GM21717 (cell line): ENCODE data around the gene GJC3.
"Not testable (repeated sequence)": the region's sequence is repeated elsewhere in the genome, so short reads cannot be mapped to it uniquely, and the experiment has no call there.

ENCODE experiments used
- ATAC-seq: cut with Tn5 transposase; IDR thresholded peaks from one replicate; pipeline ENCODE4 v1.9.1; 2021; ENCODE audit warnings: mild to moderate bottlenecking, moderate library complexity; ENCODE audit not compliant: unreplicated experiment

The GJC3 gene

DNA sequence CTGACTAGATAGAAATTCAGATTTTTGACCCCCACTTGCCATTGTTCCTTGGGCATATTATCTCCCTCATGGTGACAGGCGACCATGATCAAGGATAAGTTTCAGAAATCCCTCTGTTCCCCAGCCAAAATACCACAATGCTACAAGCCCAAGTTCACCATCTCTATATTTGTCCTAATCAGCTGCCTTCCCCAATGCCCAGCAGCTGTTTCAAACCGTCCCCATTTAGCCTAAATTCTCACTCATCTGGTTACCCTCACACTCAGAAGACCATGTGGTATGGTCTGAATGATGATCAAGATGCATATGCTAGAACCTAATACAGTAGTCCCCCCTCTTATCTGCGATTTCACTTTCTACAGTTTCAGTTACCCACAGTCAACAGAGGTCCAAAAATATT lies 956 bp upstream of the GJC3 start:
- no peak for ATAC-seq

DNA sequence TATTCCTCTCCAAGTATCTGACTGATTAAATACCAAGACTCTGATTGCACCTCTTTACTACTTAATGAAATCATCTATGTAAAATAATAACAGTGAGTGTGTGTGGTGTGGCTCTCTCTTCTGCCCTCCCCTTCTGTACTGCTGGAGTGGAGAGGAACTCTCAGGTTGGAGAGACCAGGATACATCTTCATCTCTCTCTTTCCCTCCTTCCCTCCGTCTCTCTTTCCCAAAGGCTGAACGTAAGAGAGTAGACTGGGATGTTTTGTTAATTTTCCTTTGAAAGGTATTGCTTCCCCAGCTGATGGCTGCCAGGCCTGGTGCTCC lies 272 bp upstream of the GJC3 start:
- ATAC-seq: no peak

DNA sequence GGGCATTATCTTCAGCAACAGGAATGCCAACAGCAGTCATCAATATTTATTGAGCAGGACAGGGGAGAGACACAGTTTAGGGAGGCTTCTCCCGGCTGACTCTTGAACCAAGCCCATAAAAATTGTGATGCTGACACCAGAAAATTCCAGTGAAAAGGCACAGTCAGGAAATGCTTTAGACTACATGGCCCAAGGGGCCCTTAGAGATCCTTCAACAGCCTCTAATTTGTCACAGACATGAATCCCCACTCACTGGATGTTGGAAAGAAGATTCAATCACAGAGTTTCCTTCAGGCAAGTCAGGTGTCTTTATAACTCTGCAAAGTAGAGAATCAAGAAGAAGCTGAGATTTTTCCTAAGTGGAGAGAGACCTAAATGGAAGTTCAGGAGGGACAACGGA lies 1.2 kb downstream of the GJC3 start:
- no peak for ATAC-seq

DNA sequence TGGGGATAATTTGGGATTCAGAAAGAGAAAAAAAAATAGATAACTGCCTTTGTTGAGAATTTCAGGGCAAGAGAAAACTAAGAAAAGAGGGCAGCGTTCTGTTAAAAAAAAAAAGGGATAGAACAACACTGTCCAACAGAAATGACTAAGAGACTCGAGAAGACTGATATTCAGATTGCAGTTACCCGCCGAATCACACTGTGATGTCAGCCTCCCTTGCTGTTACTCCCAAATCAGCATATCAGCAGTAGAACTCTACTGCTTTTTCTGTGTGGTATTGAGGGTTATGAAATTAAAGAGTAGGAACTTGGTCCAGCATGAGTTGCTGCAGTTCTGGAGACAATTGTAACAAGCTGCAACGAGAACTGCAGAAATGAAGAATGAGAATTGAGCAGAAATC lies 1.9 kb downstream of the GJC3 start:
- no peak for ATAC-seq

DNA sequence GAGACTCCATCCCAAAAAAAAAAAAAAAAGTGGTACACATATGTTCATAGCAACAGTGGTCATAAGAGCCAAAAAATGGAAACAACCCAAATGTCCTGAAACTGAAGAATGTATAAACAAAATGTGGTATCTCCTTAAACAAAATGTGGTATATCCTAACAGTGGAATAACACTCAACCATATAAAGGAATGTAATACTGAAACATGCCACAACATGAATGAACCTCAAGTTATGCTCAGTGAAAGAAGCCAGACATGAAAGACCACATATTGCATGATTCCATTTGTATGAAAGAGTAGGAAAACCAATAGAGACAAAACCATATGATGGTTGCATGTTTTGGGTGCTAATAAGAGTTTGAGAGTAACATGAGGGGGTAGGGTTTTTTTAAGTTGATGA lies 3.1 kb downstream of the GJC3 start:
- no peak for ATAC-seq

DNA sequence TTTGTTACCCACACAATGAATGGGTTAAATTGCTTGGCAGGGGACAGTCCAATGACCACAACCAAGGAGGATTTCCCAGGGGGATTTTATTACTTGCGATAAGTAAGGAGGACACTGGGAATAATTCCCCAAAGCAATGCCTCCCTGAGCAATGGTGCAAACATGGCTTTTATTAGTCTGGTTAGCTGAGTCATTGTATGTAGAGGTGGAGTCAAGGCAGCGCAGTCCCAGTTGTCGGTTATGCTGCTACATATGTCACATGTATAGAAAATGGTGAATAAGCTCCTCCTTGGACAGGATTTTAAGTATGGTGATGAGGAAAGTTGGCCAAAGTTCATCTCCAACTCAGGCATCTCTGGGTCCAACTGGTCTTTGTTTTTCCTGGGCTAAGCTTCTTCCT lies 6.2 kb downstream of the GJC3 start:
- no peak for ATAC-seq

DNA sequence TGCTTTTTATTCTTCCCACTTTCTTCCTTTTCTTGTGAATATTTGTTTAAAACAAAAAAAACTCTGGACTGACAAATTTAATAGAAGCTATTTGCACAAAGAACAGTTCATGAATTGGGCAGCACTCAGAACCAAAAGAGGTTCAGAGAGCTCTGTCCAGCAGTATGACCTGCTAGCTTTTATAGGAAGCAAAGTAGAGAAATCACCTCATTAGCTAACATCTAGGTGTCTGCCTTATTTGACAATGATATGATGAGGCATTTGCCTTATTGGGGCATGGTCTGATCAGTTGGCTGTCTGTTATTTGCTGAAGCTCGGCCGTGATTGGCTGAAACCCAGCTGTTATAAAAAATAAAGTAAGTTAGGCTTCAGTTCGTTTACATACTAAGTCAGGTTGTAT lies 9.3 kb downstream of the GJC3 start:
- ATAC-seq: no peak

DNA sequence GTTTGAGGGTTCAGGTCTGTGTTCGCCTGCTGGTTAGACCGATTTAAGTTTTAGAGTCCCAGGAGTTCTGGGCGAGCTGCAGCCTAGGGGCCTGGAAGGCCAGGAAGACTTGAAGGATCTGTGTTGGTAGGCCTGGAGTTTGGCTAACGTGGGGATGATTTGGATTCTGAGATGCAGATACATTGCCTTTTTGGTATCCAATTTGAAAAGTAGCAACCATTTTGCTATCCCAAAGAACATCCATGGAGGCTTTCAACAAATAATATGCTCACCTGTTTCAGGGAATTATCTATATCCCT lies 9.7 kb downstream of the GJC3 start:
- ATAC-seq: no peak

DNA sequence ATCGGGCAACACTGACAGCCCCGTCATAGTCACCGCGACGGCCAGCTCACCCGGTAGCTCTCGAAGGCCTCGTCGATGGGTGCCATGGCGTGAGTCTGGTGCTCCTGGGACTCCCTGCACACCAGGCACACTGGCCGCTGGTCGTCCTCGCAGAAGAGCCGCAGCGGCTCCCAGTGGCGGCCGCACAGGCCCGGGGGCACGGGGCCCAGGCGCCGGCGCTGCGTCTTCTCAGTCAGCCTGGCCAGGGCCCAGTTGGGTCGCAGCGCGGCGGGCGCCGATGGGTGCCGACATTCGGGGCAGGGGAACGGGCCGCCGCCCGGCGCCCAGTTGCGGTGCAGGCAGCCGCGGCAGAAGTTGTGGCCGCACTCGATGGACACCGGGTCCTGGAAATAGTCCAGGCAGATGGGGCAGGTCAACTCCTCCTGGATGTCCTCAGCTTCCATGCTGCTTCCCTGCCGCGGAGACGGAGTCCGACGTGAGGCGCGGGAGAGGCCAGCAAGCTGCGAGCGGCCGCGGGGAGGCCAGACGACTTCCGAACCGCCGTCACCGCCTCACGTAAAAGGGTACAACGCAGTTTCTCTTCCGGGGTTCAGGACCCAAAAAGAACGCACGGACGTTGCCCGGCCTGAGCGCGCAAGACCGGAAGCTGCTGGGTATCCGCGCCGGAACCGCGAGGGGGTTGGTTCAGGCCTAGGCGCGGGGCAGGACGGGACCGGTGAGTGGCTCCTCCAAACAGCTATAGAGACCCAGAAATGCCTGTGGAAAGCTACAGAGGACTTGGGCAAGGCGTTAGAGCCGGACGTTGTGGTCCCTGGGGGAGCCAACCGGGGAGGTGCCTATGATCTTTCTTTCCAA lies 10.2 kb downstream of the GJC3 start, which contains the start of gene TRIM4:
TRIM4 (minus strand) TSS at position 572 of the 855 bp plus-strand sequence; CDS start at position 443, 129 bp downstream.
- peak; percentile 93 for ATAC-seq

DNA sequence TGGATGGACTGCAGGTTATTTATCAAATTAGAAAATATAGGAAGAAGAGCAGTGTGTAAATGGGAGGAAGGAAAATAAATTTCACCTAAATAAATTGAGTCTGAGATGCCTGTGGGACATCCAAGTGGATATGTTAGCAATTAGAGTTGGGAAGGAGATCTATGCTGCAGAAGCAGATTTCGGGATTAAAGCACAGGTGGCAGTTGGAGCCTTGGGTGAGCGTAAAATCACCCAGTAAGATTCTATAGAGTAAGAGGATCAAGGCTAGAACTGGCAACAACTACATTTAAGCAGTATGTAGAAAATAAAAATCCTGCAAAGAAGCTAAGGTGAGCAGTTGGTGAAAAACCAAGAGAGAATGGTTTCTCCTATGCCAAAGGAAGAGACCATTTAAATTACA lies 18.4 kb downstream of the GJC3 start:
- no peak for ATAC-seq

DNA sequence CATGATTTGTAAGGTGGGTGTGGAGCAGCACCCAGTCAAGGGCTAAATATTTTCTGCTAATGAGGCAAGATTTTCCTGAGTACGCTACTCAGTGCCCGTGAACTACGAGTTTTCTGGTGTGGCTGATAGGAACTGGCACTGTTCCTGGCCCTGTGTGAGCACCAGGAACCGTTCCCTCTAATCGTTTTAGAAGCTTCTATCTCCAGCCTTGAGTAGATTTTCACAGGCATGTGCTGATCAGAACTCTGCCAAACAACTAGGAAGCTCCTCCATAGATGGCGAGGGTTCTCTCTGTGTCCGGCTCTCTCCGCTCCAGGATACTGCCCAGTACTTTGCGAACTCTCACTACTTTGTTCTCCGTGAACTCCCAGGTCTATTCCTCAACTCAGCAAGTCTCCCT lies 27.8 kb downstream of the GJC3 start:
- ATAC-seq: no peak

DNA sequence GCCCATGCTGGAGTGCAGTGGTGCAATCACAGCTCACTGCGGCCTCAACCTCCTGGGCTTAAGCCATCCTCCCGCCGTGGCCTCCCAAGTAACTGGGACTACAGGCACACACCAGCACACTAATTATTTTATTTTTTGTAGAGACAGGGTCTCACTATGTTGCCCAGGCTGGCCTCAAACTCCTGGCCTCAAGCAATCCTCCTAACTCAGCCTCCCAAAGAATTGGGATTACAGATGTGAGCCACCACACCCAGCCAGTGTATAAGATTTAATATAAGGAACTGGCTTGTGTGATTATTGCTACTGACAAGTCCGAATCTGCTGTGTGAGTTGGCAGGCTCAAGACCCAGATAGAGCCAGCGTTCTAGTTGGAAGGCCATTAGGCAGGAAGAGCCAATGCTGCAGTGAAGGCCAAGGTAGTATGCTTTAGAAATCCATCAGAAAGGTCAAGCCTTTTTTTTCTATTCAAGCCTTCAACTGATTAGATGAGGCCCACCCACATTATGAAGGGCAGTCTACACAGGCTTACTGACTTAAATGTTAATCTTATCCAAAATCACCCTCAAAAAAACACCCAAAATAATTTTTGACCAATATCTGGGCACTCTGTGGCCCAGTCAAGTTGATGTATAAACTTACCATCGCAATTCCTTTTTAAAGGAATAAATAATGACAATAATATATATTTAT lies 29.4 kb downstream of the GJC3 start:
- ATAC-seq: no peak

DNA sequence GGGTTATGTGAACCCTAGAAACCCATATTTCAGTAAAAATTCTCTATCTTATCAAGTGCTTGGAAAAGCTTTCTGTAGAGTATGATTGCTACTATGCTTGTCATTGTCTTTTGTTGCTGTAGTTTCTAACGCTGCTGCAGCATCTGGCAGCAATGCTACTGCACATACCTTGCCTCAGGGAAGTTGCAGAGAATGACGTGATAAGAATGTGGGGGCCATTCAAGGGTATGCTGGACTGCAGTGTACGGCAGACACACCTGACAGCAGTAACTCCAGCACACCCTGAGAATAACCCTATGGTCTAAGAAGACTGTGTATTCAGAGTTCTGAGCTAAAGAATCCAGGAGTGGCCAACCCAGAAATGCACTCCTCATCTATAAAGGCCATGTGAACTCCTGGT lies 30.6 kb downstream of the GJC3 start:
- no peak for ATAC-seq

DNA sequence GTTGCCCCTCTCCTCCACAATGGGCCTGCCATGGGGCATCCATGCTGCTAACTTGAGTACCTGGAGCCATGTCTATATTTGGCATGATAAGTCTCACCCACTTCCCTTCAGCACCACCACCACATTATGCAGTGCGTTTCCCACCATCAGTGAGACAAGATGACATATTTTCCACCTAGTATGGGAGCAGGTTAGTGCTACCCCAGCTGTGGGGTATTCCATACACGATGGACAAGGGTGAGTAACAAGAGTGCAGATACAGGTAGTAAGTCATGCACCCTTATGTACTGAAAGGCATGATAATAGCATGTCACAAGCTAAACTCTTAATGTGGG lies 31.4 kb downstream of the GJC3 start:
- no peak for ATAC-seq

DNA sequence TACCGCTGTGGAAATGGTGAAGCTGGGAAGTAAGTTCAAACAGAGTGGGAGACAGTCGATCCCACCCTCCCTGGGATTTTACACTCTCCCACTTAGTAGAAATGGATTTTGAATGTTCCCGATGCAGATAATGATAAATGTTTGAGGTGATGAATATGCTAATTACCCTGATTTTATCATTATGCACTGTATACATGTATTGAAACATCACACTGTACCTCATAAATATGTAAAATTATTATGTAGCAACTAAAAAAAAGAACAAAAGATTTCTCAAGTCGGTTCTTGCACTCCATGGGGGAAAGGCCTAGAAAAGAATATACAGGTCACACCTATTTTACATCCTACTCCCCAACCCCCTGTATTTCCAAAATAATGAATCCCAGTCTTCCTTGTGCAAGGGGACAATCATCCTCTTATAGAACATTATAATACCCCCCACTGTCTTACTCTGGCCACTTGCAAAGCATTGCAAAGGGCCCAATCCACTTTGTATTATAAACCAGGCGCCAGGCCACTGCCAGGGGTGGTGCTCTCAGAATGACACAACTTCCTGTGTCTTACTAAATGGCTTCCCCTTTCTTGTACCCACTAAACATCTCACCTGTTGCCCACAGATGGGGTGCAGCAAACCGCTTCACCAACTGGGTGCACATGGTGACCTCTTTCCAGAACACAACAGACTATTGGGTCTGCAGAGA lies 31.9 kb downstream of the GJC3 start:
- ATAC-seq: no peak

DNA sequence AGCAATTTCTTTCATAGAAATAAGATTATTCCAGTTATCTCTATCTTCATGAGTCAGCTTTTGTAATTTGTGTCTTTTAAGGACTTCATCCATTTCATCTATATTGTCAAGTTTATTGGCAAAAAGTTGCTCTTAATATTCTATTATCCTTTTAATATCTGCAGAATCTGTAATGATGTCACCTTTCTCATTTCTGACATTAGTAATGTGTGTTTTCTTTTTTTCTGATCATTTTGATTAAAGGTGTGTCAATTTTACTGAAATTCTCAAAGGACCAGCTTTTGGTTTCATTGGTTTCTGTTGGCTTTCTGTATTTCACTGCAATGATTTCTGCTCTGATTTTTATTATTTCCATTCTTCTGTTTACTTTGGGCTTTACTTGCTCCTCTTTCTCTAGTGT lies 34.7 kb downstream of the GJC3 start:
- no peak for ATAC-seq

DNA sequence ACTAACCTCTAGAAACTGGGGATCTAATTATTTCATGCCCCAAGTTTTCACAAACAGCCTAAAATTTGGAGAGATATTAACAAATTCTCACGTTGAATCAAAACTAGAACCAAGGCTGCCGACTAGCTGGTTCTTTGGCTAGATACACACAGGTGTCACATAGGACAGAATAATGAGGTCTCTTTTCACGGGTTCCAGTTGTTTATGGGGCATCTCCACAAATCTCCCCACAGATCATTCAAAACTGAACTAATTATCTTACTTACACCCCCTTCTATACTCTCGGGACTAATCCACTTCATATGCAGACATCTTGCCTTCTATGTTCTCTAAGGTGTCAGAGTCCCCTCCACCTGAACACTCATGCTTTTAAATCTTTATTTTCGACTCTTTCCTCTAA lies 36.1 kb downstream of the GJC3 start:
- ATAC-seq: no peak

DNA sequence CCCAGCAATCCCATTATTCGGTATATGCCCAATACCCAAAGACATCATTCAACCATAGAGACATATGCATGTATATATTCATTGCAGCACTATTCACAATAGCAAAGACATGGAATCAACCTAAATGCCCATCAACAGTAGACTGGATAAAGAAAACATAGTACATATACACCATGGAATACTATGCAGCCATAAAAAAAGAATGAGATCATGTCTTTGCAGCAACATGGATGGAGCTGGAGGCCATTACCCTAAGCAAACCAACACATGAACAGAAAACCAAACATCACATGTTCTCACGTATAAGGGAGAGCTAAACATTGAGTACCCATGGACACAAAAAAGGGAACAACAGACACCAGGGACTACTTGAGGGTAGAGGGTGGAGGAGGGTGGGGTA lies 39.1 kb downstream of the GJC3 start:
- not testable (repeated sequence) for ATAC-seq

DNA sequence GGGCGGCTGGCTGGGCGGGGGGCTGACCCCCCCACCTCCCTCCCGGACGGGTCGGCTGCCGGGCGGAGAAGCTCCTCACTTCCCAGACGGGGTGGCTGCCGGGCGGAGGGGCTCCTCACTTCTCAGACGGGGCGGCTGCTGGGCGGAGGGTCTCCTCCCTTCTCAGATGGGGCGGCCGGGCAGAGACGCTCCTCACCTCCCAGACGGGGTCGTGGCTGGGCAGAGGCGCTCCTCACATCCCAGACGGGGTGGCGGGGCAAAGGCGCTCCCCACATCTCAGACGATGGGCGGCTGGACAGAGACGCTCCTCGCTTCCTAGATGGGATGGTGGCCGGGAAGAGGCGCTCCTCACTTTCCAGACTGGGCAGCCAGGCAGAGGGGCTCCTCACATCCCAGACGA lies 41.1 kb downstream of the GJC3 start:
- ATAC-seq: not testable (repeated sequence)

DNA sequence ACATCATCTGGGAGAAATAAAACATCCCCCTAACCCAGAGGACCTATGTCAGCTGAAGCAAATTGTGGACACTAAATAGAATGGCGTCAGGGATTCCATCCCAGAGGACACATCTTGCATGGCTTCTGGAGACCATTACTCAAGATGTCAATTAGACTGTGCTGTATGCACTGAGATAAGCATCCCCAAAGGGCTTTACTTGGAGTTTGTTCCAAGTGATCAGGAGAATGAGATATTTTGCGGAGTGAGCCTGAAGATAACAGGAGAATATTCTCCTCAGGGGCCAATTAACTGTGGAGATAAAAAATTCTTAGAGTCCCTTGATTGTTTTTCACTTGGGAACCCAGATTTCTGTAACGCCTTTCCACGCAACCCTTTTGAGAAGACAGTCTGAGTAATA lies 48.0 kb downstream of the GJC3 start:
- no peak for ATAC-seq

DNA sequence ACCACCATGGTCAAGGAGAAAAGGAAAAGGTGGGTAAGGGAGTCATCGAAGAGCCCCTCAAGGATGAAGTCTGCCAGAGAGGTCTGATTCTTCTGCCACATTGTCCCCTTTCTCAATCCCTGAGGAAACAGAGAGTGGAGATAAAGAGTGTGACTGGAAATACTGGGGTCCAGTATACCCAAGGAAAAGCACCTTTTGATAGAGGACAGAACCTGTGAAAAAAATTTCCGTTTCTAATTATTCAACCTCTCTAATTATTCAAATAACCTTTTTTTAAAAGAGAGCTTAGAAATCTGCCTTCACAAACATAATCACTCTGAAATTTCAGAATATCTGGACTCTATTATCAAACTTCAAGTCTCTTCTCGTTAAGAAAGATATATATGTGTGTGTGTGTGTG lies 52.5 kb downstream of the GJC3 start, which contains the start of gene OR2AE1:
OR2AE1 (minus strand) TSS at position 101 of the 400 bp plus-strand sequence; CDS start at position 101, 0 bp downstream.
- no peak for ATAC-seq

DNA sequence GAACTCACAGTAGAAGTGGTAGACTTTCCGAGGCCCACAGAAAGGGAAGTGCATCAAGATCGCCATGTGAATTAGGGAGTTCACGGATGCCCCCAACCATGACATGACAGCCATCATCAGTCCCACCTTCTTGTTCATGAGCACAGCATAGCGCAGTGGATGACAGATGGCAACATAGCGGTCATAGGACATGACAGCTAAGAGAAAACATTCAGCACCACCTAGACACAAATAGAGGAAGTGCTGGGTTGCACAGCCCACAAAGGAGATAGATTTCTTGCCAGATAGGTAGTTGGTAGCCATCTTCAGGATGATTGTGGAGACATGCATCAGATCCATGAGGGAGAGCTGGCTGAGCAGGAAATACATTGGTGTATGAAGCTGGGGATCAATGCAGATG lies 52.9 kb downstream of the GJC3 start:
- no peak for ATAC-seq
